HepG2 (cell line): Measurements from ENCODE around the gene POU6F1. TPM values are rescaled to one million over a fixed set of nuclear protein-coding genes. Genes with fewer than 3 reads are reported as not detected.

Source experiments
- ATAC-seq: fragments of 200-7000 bp; cut with Tn5 transposase; 3 replicates; pipeline ENCODE4 v1.9.1; 2020; ENCODE audit warnings: mild to moderate bottlenecking, moderate library complexity
- BruUV-seq: library from RNA; stranded (reverse); fragments of 400-500 nt; replicated peaks from 2 replicates; lab custom pipeline; 2021; lab: Mats Ljungman, UMichigan
- CTCF ChIA-PET: fragments of 300-600 bp; formaldehyde crosslinking; extraction: SDS; loops from one replicate; lab custom pipeline; 2021; ENCODE audit warnings: low total read pairs, inconsistent platforms, low intra/inter-chr PET ratio; lab: Yijun Ruan, JAX
- POLR2A ChIA-PET: fragments of 350-600 bp; sonication (Branson Sonifier 250); formaldehyde crosslinking; loops from one replicate; lab custom pipeline; 2020; ENCODE audit warnings: antibody characterized with exemption, inconsistent platforms; lab: Yijun Ruan, JAX
- DNase-seq: peaks from one replicate; pipeline ENCODE4 v3.0.0-alpha.2; 2015; ENCODE audit warnings: low spot score
- FAIRE-seq: peaks from 3 replicates; lab custom pipeline; 2011; peaks lifted over from hg19 to GRCh38; lab: Jason Lieb, UNC
- H2AFZ ChIP-seq: one replicate; pipeline ENCODE4 v1.6.1; 2011; ENCODE audit warnings: low read length, inconsistent platforms
- H3K27ac ChIP-seq: fragments of 300-600 bp; 3 replicates; pipeline ENCODE4 v1.8.0; 2011; ENCODE audit warnings: mixed run types, mild to moderate bottlenecking, mixed read lengths, low read length, inconsistent platforms; ENCODE audit not compliant: insufficient read depth; ENCODE audit errors: extremely low read length
- H3K27me3 ChIP-seq, 2 experiments: fragments of 200-600 bp in 1 of 2; 2 replicates in 1 of 2; 3 replicates in 1 of 2; pipeline versions ENCODE4 v1.6.0 to v1.8.0; 2011; ENCODE audit warnings: low read length in 2 of 2, mild to moderate bottlenecking in 2 of 2, moderate library complexity in 2 of 2, inconsistent platforms in 1 of 2; ENCODE audit not compliant: insufficient read depth in 2 of 2, control insufficient read depth in 1 of 2
- H3K36me3 ChIP-seq, 2 experiments: fragments of 200-600 bp in 1 of 2; replicated peaks in 1 of 2; 2 replicates in 1 of 2; 3 replicates in 1 of 2; pipeline versions ENCODE4 v1.5.1 to v1.8.0; 2011; ENCODE audit warnings: low read length in 2 of 2, inconsistent platforms in 1 of 2; ENCODE audit not compliant: insufficient read depth in 2 of 2, control insufficient read depth in 1 of 2
- H3K4me1 ChIP-seq: 2 replicates; pipeline ENCODE4 v1.5.1; 2012; ENCODE audit warnings: low read length, inconsistent platforms; ENCODE audit not compliant: insufficient read depth
- H3K4me2 ChIP-seq: 2 replicates; pipeline ENCODE4 v1.6.0; 2011; ENCODE audit warnings: low read depth, low read length, inconsistent platforms
- H3K4me3 ChIP-seq, 3 experiments: fragments of 200-600 bp in 1 of 3; sonication (generic), shearing (Covaris generic) in 1 of 3; replicated peaks in 1 of 3; 2 replicates each; pipeline ENCODE4 v1.5.1; 2011 to 2016; ENCODE audit warnings: low read length in 3 of 3, inconsistent platforms in 2 of 3, low read depth in 2 of 3, mild to moderate bottlenecking in 2 of 3, control low read depth in 1 of 3, mixed read lengths in 1 of 3; ENCODE audit not compliant: insufficient read depth in 1 of 3
- H3K79me2 ChIP-seq: one replicate; pipeline ENCODE4 v1.6.1; 2011; ENCODE audit warnings: low read length, inconsistent platforms; ENCODE audit not compliant: insufficient read depth
- H3K9ac ChIP-seq: 2 replicates; pipeline ENCODE4 v1.6.0; 2011; ENCODE audit warnings: mild to moderate bottlenecking, low read depth, low read length, inconsistent platforms; ENCODE audit not compliant: insufficient read depth
- H3K9me3 ChIP-seq: 2 replicates; pipeline ENCODE4 v1.5.1; 2012; ENCODE audit warnings: mild to moderate bottlenecking, low read length
- H4K20me1 ChIP-seq: 2 replicates; pipeline ENCODE4 v1.6.0; 2011; ENCODE audit warnings: inconsistent platforms, mild to moderate bottlenecking, low read length, moderate library complexity; ENCODE audit not compliant: insufficient read depth
- ELF3 ChIP-seq: IDR thresholded peaks from 2 replicates; pipeline ENCODE4 v1.6.1; 2016; ENCODE audit warnings: missing genetic modification reagents, missing compliant biosample characterization
- KLF9 ChIP-seq: IDR thresholded peaks from 2 replicates; pipeline ENCODE4 v1.6.1; 2016; ENCODE audit warnings: low read depth
- TARDBP ChIP-seq: sonication (generic); formaldehyde crosslinking; IDR thresholded peaks from 2 replicates; pipeline ENCODE4 v1.8.0; 2022; ENCODE audit warnings: mild to moderate bottlenecking, missing genetic modification reagents
- ZNF333 ChIP-seq: sonication (generic); formaldehyde crosslinking; IDR thresholded peaks from 2 replicates; pipeline ENCODE4 v1.4.0; 2020; ENCODE audit warnings: mild to moderate bottlenecking, missing genetic modification reagents, borderline replicate concordance
- ZNF567 ChIP-seq: sonication (generic); formaldehyde crosslinking; IDR thresholded peaks from 2 replicates; pipeline ENCODE4 v1.8.1; 2023; ENCODE audit warnings: mild to moderate bottlenecking, missing genetic modification reagents, borderline replicate concordance
- ZNF703 ChIP-seq: sonication (generic); formaldehyde crosslinking; IDR thresholded peaks from 2 replicates; pipeline ENCODE4 v1.5.1; 2020; ENCODE audit warnings: missing genetic modification reagents, mild to moderate bottlenecking, moderate library complexity, borderline replicate concordance
- ZNF816 ChIP-seq: sonication (generic); formaldehyde crosslinking; IDR thresholded peaks from 2 replicates; pipeline ENCODE4 v1.8.0; 2022; ENCODE audit warnings: missing genetic modification reagents, mild to moderate bottlenecking, borderline replicate concordance
- WGBS: methylation state at CpG from one replicate; pipeline ENCODE4 v1.1.6; 2017; ENCODE audit warnings: low lambda C conversion rate; 5-methylcytosine and 5-hydroxymethylcytosine counted together
- in situ Hi-C: cut with HindIII; loops from 2 replicates; pipeline ENCODE4 v1.10.0; 2017; ENCODE audit warnings: low pct_unique_long_range_greater_than_20kb; ENCODE audit not compliant: extremely low pct_ligation_motif_present
- intact Hi-C: fragments of 100-400 bp; cut with micrococcal nuclease; formaldehyde crosslinking; loops from one replicate; pipeline ENCODE4 v1.10.0; 2022; ENCODE audit not compliant: unreplicated experiment
- polyA plus RNA-seq, 8 experiments: library from polyadenylated mRNA; depleted of rRNA in 3 of 8; stranded (reverse) in 7 of 8; unstranded in 1 of 8; fragments of >200 nt; fragmentation: Illumina TruSeq in 4 of 8; extraction: Trizol in 4 of 8; gene quantifications; 2 replicates each; pipeline versions ENCODE4 v1.2.1 to v1.2.3, GENCODE V29; 2011 to 2016; ENCODE audit warnings: low read depth in 4 of 8, missing spikeins in 1 of 8, mixed read lengths in 1 of 8; ENCODE audit not compliant: insufficient read depth in 1 of 8
- total RNA-seq, 5 experiments: library from RNA; depleted of rRNA; stranded (reverse); fragments of >200 nt; fragmentation: Illumina TruSeq; extraction: Trizol; gene quantifications; 2 replicates each; pipeline ENCODE4 v1.2.3, GENCODE V29; 2016; ENCODE audit warnings: low read depth in 1 of 5
- TF ChIP-seq, protein P1 (sequence below): sonication (generic); formaldehyde crosslinking; IDR thresholded peaks from 2 replicates; pipeline ENCODE4 v1.8.0; 2022; ENCODE audit warnings: missing genetic modification reagents, low read depth, mild to moderate bottlenecking, borderline replicate concordance
- TF ChIP-seq, protein P2 (sequence below): sonication (generic); formaldehyde crosslinking; IDR thresholded peaks from 2 replicates; pipeline ENCODE4 v1.4.0; 2020; ENCODE audit warnings: missing genetic modification reagents
- TF ChIP-seq, protein P3 (sequence below): sonication (generic); formaldehyde crosslinking; IDR thresholded peaks from 2 replicates; pipeline ENCODE4 v1.8.0; 2022; ENCODE audit warnings: mild to moderate bottlenecking, missing genetic modification reagents
- TF ChIP-seq, protein P4 (sequence below): sonication (generic); formaldehyde crosslinking; IDR thresholded peaks from 2 replicates; pipeline ENCODE4 v1.4.0; 2020; ENCODE audit warnings: mild to moderate bottlenecking, missing genetic modification reagents

POU6F1 gene
- total and polyA plus RNA-seq, 2 of the 13 experiments (the other 11 are each of a cell fraction or from before 2014, with no cell fraction given) = 0.48 to 0.51 TPM

DNA sequence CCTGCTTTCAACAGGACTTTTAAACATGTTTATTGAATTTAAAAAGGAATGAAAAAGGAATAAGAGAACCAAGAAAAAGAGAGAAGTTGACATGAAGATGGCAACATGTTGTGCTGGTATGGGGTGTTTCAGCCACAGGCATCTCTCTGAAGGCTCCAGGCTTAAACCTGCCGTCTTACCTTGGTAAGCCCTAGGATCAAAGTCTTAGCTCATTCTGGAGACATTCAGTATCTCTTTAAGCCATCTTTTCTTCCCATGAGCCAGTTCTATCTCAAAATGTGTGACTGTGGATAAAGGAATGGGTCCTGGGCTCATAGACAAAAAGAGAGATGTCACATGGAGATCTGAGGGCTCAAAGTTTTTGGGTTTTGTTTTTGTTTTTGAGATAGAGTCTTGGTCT is 43.4 kb downstream of the POU6F1 start:
- Histone ChIP-seq H3K36me3 (no peaks in the 10 kb centered on the region), H3K79me2 (peaks cover 22% of the 10 kb centered on the region), H3K4me2 (peak overlapping the region; percentile 83), H3K9me3 (no peaks in the 10 kb centered on the region), H3K4me3 (no peak overlapping the region; a peak in 1 of 6 replicates), H2AFZ (peak overlapping the region; percentile 85), H4K20me1 (no peaks in the 10 kb centered on the region), H3K9ac (no peak overlapping the region), H3K4me1 (peaks cover 23% of the 10 kb centered on the region), H3K27me3 (no peaks in the 10 kb centered on the region), H3K27ac (no peak overlapping the region)
- ATAC-seq (no peak), DNase-seq (no peak), FAIRE-seq (no peak)
- CTCF ChIA-PET = no interaction called here
- POLR2A ChIA-PET = interaction anchor here (0.9 to 1.4 kb wide), 2 partner anchors 43 to 64 kb away, joined by 3 read pairs; partner anchors contain the start of genes DAZAP2 and POU6F1
- in situ Hi-C loops (no loop called here), intact Hi-C loops (no loop called here)
- no TSS peak for BruUV-seq
- WGBS = 13% methylated on average over 1 of the region's 1 CpG
- TF ChIP-seq ZNF703 (CRISPR knock-in tag) (no peak), ELF3 (CRISPR knock-in tag) (no peak), ZNF816 (CRISPR knock-in tag) (no peak), ZNF567 (CRISPR knock-in tag) (no peak), KLF9 (CRISPR knock-in tag) (no peak), ZNF333 (no peak), TARDBP (CRISPR knock-in tag) (no peak)
- TF ChIP-seq, protein P1, sequence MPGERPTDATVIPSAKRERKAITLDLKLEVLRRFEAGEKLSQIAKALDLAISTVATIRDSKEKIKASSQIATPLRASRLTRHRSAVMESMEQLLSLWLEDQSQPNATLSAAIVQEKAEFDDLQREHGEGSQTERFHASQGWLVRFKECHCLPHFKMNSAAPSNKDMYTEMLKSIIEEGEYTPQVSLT = no peak
- TF ChIP-seq, protein P2, sequence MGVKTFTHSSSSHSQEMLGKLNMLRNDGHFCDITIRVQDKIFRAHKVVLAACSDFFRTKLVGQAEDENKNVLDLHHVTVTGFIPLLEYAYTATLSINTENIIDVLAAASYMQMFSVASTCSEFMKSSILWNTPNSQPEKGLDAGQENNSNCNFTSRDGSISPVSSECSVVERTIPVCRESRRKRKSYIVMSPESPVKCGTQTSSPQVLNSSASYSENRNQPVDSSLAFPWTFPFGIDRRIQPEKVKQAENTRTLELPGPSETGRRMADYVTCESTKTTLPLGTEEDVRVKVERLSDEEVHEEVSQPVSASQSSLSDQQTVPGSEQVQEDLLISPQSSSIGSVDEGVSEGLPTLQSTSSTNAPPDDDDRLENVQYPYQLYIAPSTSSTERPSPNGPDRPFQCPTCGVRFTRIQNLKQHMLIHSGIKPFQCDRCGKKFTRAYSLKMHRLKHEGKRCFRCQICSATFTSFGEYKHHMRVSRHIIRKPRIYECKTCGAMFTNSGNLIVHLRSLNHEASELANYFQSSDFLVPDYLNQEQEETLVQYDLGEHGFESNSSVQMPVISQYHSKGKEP (CRISPR knock-in tag) = no peak
- TF ChIP-seq, protein P3, sequence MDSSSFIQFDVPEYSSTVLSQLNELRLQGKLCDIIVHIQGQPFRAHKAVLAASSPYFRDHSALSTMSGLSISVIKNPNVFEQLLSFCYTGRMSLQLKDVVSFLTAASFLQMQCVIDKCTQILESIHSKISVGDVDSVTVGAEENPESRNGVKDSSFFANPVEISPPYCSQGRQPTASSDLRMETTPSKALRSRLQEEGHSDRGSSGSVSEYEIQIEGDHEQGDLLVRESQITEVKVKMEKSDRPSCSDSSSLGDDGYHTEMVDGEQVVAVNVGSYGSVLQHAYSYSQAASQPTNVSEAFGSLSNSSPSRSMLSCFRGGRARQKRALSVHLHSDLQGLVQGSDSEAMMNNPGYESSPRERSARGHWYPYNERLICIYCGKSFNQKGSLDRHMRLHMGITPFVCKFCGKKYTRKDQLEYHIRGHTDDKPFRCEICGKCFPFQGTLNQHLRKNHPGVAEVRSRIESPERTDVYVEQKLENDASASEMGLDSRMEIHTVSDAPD (CRISPR knock-in tag) = no peak
- TF ChIP-seq, protein P4, sequence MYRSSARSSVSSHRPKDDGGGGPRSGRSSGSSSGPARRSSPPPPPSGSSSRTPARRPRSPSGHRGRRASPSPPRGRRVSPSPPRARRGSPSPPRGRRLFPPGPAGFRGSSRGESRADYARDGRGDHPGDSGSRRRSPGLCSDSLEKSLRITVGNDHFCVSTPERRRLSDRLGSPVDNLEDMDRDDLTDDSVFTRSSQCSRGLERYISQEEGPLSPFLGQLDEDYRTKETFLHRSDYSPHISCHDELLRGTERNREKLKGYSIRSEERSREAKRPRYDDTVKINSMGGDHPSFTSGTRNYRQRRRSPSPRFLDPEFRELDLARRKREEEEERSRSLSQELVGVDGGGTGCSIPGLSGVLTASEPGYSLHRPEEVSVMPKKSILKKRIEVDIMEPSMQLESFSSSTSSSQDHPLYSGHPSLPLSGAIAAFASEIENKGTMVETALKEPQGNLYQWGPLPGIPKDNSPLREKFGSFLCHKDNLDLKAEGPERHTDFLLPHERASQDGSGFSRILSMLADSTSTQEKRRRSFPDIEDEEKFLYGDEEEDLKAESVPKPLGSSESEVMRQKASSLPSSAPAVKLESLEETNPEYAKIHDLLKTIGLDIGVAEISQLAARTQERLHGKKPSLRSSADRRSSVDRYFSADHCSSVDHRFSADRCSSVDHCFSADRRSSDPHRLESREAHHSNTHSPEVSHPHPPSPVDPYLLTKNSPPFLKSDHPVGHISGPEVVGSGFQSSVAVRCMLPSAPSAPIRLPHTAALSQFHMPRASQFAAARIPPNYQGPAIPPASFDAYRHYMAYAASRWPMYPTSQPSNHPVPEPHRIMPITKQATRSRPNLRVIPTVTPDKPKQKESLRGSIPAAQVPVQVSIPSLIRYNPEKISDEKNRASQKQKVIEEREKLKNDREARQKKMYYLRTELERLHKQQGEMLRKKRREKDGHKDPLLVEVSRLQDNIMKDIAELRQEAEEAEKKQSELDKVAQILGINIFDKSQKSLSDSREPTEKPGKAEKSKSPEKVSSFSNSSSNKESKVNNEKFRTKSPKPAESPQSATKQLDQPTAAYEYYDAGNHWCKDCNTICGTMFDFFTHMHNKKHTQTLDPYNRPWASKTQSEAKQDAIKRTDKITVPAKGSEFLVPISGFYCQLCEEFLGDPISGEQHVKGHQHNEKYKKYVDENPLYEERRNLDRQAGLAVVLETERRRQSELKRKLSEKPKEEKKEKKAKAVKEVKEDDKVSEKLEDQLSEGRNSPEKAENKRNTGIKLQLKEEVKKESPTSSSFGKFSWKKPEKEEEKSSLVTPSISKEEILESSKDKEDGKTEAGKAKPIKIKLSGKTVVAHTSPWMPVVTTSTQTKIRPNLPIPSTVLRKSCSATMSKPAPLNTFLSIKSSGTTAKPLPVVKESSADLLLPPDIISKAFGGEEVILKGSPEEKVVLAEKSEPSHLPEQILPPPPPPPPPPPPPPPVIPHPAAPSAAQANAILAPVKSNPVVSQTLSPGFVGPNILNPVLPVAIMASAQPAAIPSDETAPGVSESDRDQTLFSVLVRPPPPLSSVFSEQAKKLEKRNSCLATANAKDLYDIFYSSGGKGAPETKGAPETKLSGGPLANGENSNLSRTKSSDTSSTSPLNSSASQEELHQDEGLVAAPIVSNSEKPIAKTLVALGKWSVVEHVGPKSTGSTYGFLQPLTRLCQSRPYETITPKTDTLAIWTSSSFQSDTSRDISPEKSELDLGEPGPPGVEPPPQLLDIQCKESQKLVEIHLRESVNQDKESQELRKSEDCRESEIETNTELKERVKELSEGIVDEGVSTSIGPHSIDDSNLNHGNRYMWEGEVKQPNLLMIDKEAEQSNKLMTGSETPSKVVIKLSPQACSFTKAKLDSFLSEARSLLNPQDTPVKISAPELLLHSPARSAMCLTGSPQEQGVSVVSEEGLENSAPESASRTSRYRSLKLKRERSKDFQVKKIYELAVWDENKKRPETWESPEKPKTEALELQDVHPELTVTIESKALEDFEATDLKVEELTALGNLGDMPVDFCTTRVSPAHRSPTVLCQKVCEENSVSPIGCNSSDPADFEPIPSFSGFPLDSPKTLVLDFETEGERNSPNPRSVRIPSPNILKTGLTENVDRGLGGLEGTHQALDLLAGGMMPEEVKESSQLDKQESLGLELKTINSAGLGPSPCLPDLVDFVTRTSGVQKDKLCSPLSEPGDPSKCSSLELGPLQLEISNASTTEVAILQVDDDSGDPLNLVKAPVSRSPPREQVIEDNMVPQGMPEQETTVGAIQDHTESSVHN (CRISPR knock-in tag) = no peak
